Suppressor macrophage treated with lipopolysaccharide for 4 hours (primary cell): ENCODE measurements around the gene RGS6.
A peak's percentile ranks its signal among the peaks of the same experiment; 100 is the strongest.

ENCODE experiments used
- DNase-seq: peaks from one replicate; pipeline ENCODE4 v3.0.0-alpha.2; 2020

Gene RGS6

DNA sequence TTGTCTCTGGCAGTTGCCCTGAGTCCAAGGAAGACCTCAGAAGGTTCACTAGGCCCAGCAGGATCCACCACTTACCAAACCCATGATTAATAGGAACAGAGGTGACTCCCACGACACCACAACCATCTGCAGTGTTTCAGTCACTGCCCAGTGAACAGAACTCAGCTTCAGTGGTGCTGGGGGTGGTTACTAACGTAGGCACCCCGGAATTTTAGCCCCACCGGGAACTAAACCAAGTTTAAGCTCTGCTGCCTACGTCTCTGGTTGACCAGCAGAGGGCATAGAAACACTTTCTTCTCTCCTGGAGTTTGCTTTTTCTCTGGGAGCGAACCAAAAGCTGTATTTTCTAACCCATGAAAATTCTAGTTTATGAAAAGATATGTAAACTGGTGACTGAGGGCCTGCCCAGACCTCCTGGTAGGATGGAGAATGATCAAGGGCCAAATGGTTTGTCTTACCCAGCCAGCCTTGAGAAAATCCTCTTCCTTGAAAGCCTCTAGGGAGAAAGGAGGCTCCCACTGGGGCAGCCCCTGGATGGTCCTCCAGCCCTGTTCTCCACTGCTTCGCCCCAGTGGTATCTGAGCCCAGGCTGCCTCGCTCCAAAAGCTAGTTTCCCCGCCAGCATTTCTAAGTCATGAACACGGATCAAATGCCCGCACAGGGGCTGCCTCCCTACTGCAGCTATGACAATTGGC, 581.9 kb downstream of the RGS6 start:
- DNase-seq = peak; percentile 48

DNA sequence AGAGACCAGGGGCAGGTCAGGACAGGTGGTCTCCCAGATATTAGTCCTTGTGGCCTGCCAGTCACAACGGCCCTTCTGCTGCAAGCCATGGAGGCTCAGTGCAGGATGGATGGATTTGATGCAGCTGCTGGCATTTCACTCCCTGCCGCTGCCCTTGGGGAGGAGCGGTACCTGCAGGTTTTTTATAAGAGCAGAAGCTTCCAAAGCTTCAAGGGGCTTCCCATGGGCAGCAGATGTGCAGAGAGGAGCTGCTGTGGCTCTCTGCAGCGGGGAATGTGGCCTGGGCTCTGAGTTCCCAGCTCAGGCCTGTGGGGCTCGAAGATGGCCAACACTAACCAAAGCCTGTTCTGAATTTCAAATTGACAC, 582.4 kb downstream of the RGS6 start:
- no peak for DNase-seq

DNA sequence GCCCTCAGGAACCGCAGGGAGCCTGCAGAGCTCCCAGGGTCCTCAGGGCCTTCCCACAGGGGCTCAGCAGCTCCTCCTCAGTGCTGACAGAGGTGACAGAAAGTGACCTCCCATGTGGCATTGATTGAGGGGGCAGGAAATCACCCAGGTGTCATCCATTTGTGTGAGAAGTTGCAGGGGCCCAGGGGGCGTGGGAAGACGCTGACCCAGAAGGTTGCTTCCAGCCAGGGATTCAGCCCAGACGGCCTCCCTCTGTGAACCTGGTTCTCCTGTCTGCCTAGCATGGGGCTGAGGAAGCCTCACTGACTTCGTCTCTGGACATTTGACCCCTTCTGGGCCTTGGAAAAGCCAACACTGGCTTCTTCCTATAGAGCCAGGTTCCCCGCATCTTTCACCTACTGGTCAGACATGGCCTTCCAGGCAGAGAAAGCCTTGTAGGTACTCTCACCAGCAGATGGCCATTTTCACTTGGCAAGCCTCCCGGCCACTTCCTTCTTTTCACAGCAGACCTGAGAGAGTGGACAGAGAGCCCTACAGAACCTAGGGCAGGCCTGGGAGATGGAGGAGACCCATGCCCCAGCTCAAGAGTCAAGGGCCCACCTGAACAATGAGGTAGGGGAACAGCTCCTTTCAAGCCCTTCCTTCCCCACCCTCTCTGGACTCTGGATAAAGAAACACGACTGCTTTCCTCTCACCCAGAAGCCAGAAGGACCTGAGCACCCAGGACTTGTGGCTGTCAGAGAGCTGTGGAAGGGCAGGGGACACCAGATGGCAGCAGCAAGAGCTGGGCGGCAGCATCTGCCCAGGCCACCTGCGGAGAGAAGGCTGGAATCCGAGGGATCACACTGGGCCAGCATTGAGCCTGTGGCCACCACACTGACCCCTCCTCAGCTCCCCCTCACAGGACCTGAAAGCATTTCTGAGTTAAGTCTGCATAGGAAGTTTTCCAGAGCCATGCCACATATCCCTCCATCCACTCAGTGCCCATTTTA, 583.8 kb downstream of the RGS6 start:
- DNase-seq = no peak

DNA sequence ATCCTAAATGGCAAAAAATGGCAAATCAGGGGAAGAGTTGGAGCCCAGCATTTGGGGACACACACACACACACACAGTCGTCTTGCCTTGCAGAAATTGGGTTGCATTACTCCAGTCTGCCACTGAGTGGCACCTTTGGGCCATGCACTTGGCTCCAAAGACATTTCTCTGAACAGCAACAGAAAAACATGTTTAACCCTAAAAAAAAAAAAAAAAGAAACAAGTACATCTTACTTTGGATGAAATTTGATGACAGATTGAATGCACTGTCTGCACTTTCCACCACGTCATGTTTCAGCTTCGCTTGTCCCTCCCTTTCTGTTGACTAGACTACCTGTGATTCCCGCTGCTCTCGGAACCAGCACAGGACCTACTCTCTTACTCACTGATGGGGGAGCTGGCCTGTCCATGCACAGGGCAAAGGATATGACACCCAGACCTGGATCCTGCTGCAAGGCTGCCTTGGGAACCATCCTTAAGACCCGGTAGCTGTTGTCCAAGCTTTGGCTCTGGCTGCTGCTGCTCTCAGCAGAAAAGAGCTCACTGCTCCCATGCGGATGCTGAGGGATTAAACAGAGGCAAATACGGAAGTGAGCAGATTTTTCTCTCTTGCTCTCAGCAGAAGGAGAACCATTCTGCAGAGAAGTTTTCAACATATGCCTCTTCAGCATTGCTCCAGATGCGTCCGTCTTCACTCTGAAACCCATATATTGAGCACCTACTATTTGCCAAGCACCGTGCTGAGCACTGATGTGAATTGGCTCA, 584.9 kb downstream of the RGS6 start:
- peak; percentile 78 for DNase-seq

DNA sequence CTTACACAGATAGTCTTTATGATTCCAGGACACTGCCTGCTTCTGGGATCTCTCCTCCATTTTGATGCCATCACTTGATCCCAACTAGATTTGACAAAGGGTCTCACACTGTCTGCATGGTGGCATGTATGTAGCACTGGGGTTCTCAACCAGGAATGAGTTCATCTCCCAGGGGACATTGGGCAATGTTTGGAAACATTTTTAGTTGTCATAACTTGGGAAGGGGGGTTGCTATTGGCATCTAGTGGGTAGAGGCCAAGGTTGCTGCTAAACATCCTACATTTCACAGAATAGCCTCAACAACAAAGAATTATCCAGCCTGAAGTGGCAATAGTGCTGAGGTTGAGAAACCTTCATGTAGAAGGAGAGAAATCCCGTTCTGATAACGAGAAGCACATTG, 585.5 kb downstream of the RGS6 start:
- no peak for DNase-seq

DNA sequence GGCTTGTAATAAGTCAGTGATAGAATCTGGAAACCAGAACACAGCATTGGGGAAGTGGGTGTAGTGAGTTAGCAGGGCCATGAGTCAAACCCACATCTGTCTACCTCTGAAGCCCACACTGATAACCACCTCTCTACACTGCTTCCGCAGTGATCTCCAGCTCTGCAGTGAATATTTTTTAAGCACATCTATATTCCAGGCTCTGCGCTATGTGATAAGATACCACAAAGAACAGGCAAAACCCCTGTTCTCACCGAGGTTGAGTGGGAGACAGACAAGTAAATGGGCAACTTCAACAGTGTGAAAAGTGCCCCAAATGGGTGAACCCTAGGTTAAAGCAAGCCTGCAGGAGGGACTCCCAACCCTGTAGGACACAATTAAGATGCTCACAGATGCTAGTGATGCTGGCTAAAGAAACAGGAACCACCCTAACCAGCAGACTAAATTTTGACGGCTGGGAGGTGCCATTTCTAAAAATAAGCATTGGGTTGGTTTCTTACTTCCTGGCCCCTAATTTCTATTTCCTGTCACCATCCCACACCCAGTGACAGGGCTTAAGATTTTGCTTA, 586.7 kb downstream of the RGS6 start:
- DNase-seq = peak; percentile 49

DNA sequence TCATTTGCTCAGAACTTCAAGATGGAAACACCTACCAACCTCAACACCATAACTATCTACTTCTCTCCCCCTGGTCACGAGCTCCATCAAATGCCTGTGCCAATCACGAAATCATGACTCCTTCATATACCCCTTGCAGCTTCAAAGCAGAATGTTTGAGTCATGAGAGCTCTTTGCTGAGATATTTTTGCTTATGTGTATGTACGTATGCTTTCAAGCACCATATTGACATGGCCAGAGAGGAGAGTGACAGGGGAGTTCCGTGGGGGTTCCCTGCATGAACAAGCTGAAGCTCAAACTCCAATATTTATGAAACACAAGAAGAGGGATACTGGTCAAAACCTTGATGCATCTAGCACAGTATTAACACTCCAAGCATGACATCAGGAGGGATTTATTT, 587.3 kb downstream of the RGS6 start:
- no peak for DNase-seq

DNA sequence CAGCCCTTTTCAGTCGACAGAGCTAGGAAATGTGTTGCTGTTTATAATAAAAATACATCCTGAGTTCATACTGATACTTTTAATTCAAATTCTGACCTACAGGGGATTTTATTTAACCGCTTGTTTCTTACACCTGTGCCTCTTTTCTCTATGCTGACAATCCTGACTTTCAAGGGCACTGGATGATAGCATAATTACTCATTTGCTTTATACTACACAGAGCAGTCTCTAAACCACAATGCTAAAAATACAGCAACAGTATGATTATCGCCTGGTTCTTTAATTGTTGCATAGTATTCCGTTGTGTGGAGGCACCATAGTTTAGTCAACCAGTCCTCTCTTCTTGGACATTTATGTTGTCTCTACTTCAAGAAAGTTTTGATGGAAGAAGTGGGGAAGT, 588.8 kb downstream of the RGS6 start:
- DNase-seq = no peak

DNA sequence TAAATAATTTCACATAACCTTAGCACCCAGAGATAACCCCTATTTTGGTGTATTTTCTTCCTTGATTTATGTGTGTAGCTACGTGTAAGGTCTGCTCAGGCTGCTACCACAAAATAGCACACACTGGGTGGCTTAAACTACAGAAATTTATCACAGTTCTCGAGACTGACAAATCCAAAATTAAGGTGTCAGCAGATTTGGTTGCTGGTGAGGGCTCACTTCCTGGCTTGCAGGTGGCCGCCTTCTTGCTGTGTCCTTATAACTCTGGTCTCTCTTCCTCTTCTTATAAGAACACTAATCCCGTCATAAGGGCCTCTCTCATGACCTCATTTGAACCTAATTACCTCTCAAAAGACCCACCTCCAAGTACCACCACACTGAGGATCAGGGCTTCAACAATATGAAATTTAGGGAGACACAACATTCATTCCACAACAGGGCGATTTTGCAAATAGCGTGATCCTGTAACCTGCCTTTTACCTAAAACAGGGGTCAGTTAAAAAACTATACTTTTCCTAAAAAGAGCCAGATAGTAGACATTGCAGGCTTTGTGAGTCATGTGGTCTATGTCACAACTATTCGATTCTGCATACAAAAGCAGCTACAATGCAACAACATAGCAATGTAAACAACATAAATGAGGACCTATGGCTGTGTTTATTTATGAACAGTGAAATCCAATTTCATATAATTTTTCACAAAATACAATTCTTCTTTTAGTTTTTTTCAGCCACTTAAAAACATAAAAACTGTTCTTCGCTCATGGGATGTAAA, 589.9 kb downstream of the RGS6 start:
- DNase-seq = no peak

DNA sequence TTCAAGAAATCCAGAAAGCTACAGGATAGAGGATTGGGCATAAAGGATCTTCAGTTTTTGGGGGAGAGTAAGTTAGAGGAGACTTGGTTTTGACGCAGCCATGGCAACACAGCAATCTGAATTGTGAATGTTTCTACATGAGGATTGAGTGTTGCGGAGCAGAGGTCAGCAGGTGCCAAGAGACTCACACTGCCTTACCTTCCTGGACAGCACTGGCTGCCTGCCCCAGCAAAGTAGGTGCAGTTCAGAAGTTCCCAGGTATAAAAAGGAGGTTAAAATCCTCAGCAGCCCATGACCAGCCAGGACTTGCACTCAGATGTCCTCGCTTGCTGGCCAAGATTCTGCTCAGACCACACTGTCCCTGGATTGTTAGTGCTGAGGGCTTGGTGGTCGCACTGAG, 590.6 kb downstream of the RGS6 start:
- no peak for DNase-seq

DNA sequence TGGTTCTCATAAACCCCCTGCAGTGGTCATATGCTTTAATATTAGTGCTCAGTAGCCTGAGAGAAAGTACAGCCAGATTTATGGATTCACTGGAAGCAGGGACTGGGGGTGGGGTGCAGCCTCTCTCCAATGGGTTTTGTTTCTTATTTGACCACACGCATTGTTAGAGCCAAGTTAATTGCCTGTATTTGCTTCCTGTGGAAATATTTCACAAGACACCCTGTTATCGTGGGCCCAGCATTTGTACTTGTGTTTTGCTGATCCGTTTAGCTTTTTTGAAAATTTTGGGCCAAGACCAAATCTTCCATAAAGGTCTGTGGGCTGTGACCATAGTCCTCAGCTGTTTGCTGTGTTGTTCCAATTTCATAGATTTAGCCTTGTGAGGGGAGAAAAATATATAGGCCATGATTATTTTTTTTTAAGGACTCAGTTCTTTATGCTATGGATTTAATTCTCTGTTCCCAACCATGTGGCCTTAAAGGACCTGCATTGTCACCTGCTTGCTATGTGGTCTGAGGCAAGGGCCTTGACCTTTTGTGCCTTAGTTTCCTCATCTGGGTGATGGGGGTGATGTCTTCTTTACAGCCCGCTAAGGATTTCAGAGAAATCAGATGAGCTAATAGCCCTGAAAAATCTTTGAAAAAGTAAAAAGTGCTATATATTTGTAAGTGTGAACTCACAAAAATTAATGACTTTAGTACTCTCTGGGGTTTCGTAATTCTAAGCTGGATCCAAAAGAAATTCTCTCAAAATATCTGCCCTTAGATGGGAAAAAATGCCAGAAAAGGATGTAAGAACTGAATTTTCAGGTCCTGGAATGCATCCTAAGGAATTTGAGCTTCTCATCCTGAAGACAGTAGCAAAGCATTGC, 591.4 kb downstream of the RGS6 start:
- DNase-seq = no peak

DNA sequence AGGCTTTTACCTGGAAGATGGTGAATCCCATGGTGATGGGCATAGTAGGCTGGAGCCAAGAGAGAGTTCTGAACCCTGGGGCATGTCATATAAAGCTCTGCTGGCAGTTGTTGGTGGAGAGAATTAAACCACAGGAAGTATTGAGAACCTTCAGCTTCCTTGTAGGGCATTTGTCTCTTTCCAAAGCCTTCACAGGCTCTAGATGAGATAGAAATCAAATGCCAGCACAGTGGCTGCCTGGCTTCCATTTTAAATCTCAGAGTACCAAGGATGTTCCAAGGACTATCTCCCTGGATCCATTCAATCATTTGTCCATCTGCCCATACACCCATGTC, 592.0 kb downstream of the RGS6 start:
- no peak for DNase-seq

DNA sequence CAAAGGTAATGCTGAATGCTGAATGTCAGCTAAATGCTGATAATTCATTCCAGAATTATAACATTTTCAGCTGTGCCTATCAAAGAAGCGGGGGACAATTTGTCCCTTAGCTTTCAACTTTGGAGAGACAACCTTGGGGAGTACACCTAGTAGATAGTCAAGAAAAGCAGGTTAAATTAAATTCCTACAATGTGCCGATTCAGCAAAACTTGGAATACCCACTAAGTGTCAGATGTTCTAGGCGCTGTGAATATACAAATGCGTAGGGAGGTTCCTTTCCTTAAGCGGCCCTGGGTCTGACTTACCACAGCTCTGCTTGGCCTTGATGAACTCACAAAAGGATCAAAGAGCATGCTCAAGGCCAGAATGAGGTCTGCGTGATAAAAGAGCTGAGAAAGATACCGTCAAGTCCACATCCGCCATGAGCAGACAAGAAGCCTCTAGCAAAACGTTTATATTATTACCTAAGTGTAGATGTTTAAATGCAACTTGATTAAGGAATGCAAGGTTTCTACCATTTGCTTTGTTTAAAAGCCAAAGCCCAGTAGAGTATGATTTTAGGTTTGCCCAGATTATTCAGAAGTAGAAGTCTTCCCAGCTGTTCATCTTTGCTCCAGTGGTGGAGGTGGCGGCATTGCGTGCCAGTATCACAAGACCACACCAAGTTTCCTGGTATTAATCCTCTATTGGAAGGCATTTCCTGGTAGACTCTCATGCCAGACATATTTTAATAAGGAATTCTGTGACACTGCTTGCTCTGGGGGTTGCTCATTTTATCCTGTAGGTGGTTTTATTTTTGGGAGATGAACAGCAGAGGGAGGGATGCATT, 593.1 kb downstream of the RGS6 start:
- no peak for DNase-seq

DNA sequence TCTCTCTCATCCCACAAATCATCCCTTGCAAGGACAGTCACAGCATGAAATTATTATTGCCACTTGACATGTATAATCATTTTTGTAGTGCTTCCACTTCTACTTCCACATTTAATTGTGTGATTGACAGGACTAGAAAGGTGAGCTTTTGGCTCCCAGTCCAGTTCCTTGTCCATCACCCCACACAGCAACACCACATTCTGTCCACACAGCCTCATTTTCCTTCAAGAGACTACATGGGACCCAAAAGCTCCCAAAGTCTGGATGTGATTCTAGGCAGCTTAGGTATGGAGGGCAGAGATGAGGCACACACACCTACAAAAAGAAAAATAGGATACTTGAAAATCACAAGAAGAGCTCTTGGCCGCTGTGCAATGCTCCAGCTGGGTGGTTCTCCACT, 595.4 kb downstream of the RGS6 start:
- no peak for DNase-seq

DNA sequence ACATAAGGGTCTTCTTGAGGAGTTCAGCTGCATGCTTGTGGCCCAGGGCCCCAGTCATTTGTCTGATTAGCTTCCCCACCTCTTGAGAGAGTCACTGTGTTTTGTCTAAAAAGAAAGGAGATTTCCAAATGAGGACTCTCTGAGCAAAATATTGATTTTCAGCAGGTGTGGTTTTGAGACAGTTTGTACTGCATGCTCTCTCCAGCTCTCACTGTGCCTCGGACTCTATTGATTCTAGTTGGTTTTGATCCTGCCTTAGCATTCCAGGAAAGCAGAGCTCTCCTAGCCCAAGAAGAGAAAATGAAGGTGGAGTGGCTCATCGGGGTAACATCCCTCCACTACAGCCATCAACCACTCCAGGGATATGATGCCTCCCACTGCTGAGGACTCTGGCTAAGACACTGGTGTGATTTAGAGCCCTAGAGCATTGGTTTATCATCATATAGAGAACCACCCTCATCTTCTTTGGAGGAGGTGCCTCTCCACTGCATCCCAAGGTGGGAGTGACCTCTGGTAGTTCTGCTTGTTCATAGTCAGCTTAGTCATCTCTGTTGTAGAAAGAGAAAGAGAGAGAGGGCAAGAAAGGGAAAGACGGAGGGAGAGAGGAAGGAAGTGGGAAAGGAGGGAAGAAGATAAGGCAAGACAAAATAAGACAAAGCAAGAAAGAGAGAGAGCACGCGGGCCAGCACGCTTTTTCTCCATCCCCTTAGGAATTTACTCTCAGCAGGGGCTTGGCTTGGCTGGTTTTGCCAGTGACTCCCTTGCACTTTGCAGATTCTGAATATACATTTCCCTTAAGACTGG, 596.0 kb downstream of the RGS6 start:
- DNase-seq = peak; percentile 49

DNA sequence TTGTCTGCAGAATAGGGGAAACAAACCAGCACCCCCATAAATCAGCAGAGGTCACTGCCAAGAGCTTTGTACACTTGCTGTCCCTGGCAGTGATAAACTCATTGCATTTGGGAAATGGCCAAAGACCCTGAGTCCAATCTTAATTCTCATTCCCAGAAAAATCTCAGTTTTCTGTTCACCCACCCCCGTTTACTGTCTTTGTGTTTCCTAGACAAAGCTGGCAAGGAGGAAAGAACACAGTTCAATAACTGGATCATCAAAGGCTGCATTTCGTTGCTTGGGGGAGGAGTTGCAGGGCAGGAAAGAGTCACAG, 596.6 kb downstream of the RGS6 start:
- no peak for DNase-seq

DNA sequence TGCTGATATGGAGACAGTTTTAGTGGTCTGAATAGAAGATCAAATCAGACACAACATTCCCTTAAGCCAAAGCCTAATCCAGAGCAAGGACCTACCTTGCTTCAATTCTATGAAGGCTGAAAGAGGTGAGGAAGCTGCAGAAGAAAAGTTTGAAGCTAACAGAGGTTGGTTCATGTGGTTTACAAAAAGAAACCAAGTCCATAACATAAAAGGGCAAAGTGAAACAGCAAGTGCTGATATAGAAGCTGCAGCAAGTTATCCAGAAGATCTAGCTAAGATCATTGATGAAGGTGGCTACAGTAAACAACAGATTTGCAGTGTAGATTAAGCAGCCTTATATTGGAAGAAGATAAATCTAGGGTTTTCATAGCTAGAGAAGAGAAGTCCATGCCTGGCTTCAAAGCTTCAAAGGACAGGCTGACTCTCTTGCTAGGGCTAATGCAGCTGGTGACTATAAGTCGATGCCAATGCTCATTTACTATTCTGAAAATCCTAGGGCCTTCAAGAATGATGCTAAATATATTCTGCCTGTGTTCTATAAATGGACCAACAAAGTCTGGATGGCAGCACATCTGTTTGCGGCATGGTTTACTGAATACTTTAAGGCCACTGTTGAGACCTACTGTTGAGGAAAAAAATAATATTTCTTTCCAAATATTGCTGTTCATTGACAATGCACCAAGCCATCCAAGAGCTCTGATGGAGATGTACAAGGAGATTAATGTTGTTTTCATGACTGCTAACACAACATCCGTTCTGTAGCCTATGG, 600.6 kb downstream of the RGS6 start:
- DNase-seq = no peak

DNA sequence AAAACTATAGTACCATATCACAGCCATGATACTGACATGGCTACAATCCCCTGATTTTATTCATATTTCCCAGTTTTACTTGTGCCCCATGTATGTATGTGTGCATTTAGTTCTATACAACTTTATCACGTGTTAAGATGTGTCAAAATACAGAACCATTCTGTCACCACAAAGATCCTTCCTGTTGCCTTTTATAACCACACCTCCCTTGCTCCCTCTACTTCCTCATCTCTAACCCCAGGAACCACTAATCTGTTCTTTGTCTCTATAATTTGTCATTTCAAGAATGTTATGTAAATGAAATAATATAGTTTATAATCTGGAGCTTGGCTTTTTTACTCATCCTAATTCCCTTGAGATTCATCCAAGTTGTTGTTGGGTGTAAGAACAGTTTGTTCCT, 603.3 kb downstream of the RGS6 start:
- DNase-seq = peak; percentile 76

DNA sequence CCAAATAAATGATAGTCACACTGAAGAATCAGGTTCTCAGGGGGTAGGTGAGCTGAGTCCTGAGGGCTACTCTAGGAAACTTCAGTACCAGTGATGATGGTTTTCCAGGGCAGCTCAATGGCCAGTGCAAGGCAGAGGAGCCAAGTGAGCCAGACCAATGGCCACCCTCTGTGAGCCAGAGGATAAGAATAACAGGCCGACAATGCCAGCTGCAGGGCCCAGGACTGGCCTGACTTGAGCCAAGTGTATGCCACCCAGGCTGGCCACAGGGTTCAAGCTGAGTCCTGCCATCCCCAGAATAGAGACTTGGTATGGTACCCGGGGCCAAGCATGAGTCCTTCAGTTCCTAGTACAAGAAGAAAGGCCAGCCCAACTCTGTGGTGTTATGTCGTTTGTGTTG, 606.2 kb downstream of the RGS6 start:
- DNase-seq = no peak
